HepG2 (cell line): Measurements from ENCODE around the gene RAB3B. TPM values are rescaled to one million over a fixed set of nuclear protein-coding genes. Genes with fewer than 3 reads are reported as not detected.
A peak's percentile ranks its signal among the peaks of the same experiment; 100 is the strongest.

Experiments
- BCLAF1 ChIP-seq: fragments of 450-650 bp; IDR thresholded peaks from 2 replicates; pipeline ENCODE4 v1.6.1; 2017; ENCODE audit warnings: mild to moderate bottlenecking
- CCDC6 ChIP-seq: sonication (generic); formaldehyde crosslinking; IDR thresholded peaks from 2 replicates; pipeline ENCODE4 v1.8.1; 2022; ENCODE audit warnings: mild to moderate bottlenecking, missing genetic modification reagents, moderate library complexity
- DPF2 ChIP-seq: sonication (generic); formaldehyde crosslinking; IDR thresholded peaks from 2 replicates; pipeline ENCODE4 v1.4.0; 2020; ENCODE audit warnings: mild to moderate bottlenecking, low read depth, missing genetic modification reagents, borderline replicate concordance
- ELF4 ChIP-seq: sonication (generic); formaldehyde crosslinking; IDR thresholded peaks from 2 replicates; pipeline ENCODE4 v1.5.0; 2020; ENCODE audit warnings: missing genetic modification reagents, mild to moderate bottlenecking, moderate library complexity, borderline replicate concordance
- EZH2 ChIP-seq: conservative IDR thresholded peaks from 2 replicates; pipeline ENCODE4 v1.6.1; 2012; ENCODE audit warnings: mild to moderate bottlenecking, low read depth, low read length, moderate library complexity
- FOXO4 ChIP-seq: sonication (generic); formaldehyde crosslinking; conservative IDR thresholded peaks from 2 replicates; pipeline ENCODE4 v1.8.1; 2023; ENCODE audit warnings: missing genetic modification reagents
- KLF13 ChIP-seq: sonication (generic); formaldehyde crosslinking; IDR thresholded peaks from 2 replicates; pipeline ENCODE4 v1.4.0; 2020; ENCODE audit warnings: mild to moderate bottlenecking, missing genetic modification reagents
- MIER3 ChIP-seq: IDR thresholded peaks from 2 replicates; pipeline ENCODE4 v1.6.1; 2016; ENCODE audit warnings: missing compliant biosample characterization, borderline replicate concordance
- NCOA1 ChIP-seq: sonication (generic); formaldehyde crosslinking; IDR thresholded peaks from 2 replicates; pipeline ENCODE4 v1.9.0; 2021; ENCODE audit warnings: missing genetic modification reagents
- NR0B2 ChIP-seq: sonication (generic); formaldehyde crosslinking; IDR thresholded peaks from 2 replicates; pipeline ENCODE4 v1.4.0; 2020; ENCODE audit warnings: mild to moderate bottlenecking, missing genetic modification reagents
- RBM22 ChIP-seq: fragments of 200-400 bp; formaldehyde crosslinking; optimal IDR thresholded peaks from 2 replicates; pipeline ENCODE3; 2017; ENCODE audit warnings: mild to moderate bottlenecking, low read length, moderate library complexity
- SNAPC2 ChIP-seq: sonication (generic); formaldehyde crosslinking; IDR thresholded peaks from 2 replicates; pipeline ENCODE4 v1.8.1; 2022; ENCODE audit warnings: mild to moderate bottlenecking, missing genetic modification reagents
- ZNF331 ChIP-seq: sonication (generic); formaldehyde crosslinking; IDR thresholded peaks from 2 replicates; pipeline ENCODE4 v1.4.0; 2020; ENCODE audit warnings: missing genetic modification reagents
- ZNF362 ChIP-seq: sonication (generic); formaldehyde crosslinking; IDR thresholded peaks from 2 replicates; pipeline ENCODE4 v1.4.0; 2020; ENCODE audit warnings: missing genetic modification reagents, mild to moderate bottlenecking, borderline replicate concordance
- ZNF383 ChIP-seq: sonication (generic); formaldehyde crosslinking; IDR thresholded peaks from 2 replicates; pipeline ENCODE4 v1.4.0; 2020; ENCODE audit warnings: missing genetic modification reagents, mild to moderate bottlenecking, borderline replicate concordance
- ZNF562 ChIP-seq: sonication (generic); formaldehyde crosslinking; IDR thresholded peaks from 2 replicates; pipeline ENCODE4 v1.8.0; 2022; ENCODE audit warnings: missing genetic modification reagents, borderline replicate concordance
- ZNF710 ChIP-seq: sonication (generic); formaldehyde crosslinking; IDR thresholded peaks from 2 replicates; pipeline ENCODE4 v1.5.0; 2020; ENCODE audit warnings: mild to moderate bottlenecking, missing genetic modification reagents, borderline replicate concordance
- ZNF746 ChIP-seq: sonication (generic); formaldehyde crosslinking; IDR thresholded peaks from 2 replicates; pipeline ENCODE4 v1.8.0; 2022; ENCODE audit warnings: mild to moderate bottlenecking, missing genetic modification reagents
- ZNF761 ChIP-seq: sonication (generic); formaldehyde crosslinking; conservative IDR thresholded peaks from 2 replicates; pipeline ENCODE4 v1.4.0; 2020; ENCODE audit warnings: mild to moderate bottlenecking, missing genetic modification reagents
- ZNF850 ChIP-seq: sonication (generic); formaldehyde crosslinking; conservative IDR thresholded peaks from 2 replicates; pipeline ENCODE4 v1.9.0; 2021; ENCODE audit warnings: mild to moderate bottlenecking, missing genetic modification reagents
- polyA plus RNA-seq, 8 experiments: library from polyadenylated mRNA; depleted of rRNA in 3 of 8; stranded (reverse) in 7 of 8; unstranded in 1 of 8; fragments of >200 nt; fragmentation: Illumina TruSeq in 4 of 8; extraction: Trizol in 4 of 8; gene quantifications; 2 replicates each; pipeline versions ENCODE4 v1.2.1 to v1.2.3, GENCODE V29; 2011 to 2016; ENCODE audit warnings: low read depth in 4 of 8, missing spikeins in 1 of 8, mixed read lengths in 1 of 8; ENCODE audit not compliant: insufficient read depth in 1 of 8
- total RNA-seq, 5 experiments: library from RNA; depleted of rRNA; stranded (reverse); fragments of >200 nt; fragmentation: Illumina TruSeq; extraction: Trizol; gene quantifications; 2 replicates each; pipeline ENCODE4 v1.2.3, GENCODE V29; 2016; ENCODE audit warnings: low read depth in 1 of 5

RAB3B gene
- total and polyA plus RNA-seq, 2 of the 13 experiments (the other 11 are each of a cell fraction or from before 2014, with no cell fraction given), result 1.0 to 1.2 TPM

GRCh38 chr1:51878616-51879336 is 111.7 kb downstream of the RAB3B start, which contains the start of gene NRDC (continued):
- TF ChIP-seq FOXO4 (CRISPR knock-in tag), result no peak
- peak; percentile 62; the same call in 1 of the 2 replicates for TF ChIP-seq MIER3 (CRISPR knock-in tag)
- no peak for TF ChIP-seq ZNF761 (CRISPR knock-in tag)
- TF ChIP-seq SNAPC2, result no peak
- TF ChIP-seq NR0B2 (CRISPR knock-in tag), result no peak
- no peak for TF ChIP-seq ZNF850 (CRISPR knock-in tag)
- peak; percentile 47; the same call in 1 of the 2 replicates for TF ChIP-seq ZNF331 (CRISPR knock-in tag)
- TF ChIP-seq RBM22, result no peak
- no peak for TF ChIP-seq DPF2 (CRISPR knock-in tag)
- TF ChIP-seq ZNF383, result no peak
- no peak; the same call in 1 of the 2 replicates for TF ChIP-seq CCDC6 (CRISPR knock-in tag)
- peak; percentile 7; the same call in 1 of the 2 replicates for TF ChIP-seq ZNF710 (CRISPR knock-in tag)
- no peak for TF ChIP-seq EZH2
- no peak for TF ChIP-seq BCLAF1
- TF ChIP-seq ZNF562 (CRISPR knock-in tag), result no peak
- no peak for TF ChIP-seq ELF4
- no peak; the same call in 1 of the 2 replicates for TF ChIP-seq ZNF746
- peak; percentile 60; the same call in 1 of the 2 replicates for TF ChIP-seq NCOA1 (CRISPR knock-in tag)
- TF ChIP-seq KLF13 (CRISPR knock-in tag), result no peak
- TF ChIP-seq ZNF362 (CRISPR knock-in tag), result peak; percentile 66; the same call in 1 of the 2 replicates
